CD4-positive, alpha-beta T cell (primary cell): ENCODE data around the gene TP53RK. TPM values are rescaled to one million over a fixed set of nuclear protein-coding genes. Genes with fewer than 3 reads are reported as not detected.

Source experiments
- ATAC-seq: fragments of 200-7000 bp; cut with Tn5 transposase; one replicate; pipeline ENCODE4 v1.10.0; 2022; ENCODE audit warnings: mild to moderate bottlenecking; ENCODE audit not compliant: poor library complexity
- CTCF ChIA-PET: fragments of 350-600 bp; sonication (Branson Sonifier 250); formaldehyde crosslinking; loops from one replicate; lab custom pipeline; 2021; ENCODE audit warnings: antibody characterized with exemption, inconsistent platforms; lab: Charles Lee
- POLR2A ChIA-PET: fragments of 350-600 bp; sonication (Branson Sonifier 250); formaldehyde crosslinking; loops from one replicate; lab custom pipeline; 2021; ENCODE audit warnings: antibody characterized with exemption, inconsistent platforms; lab: Charles Lee
- DNase-seq, 14 experiments: peaks; one replicate each; pipeline ENCODE4 v3.0.0-alpha.2; 2013 to 2020; ENCODE audit warnings: mixed read lengths in 2 of 14
- H3K27ac ChIP-seq, 2 donors: one replicate each; pipeline versions ENCODE4 v1.5.1 to v1.7.0; 2013; ENCODE audit warnings: low read length in 2 of 2, low read depth in 1 of 2, mild to moderate bottlenecking in 1 of 2
- H3K27me3 ChIP-seq, 2 experiments: 1 replicate in 1 of 2; 2 replicates in 1 of 2; pipeline versions ENCODE4 v1.6.1 to v1.7.0; 2013; ENCODE audit warnings: low read length in 2 of 2, control low read depth in 1 of 2, mild to moderate bottlenecking in 1 of 2, moderate library complexity in 1 of 2; ENCODE audit not compliant: insufficient read depth in 2 of 2, control insufficient read depth in 1 of 2
- H3K36me3 ChIP-seq: one replicate; pipeline ENCODE4 v1.6.1; 2013; ENCODE audit warnings: low read length, control low read depth; ENCODE audit not compliant: insufficient read depth
- H3K4me1 ChIP-seq: one replicate; pipeline ENCODE4 v1.6.1; 2013; ENCODE audit warnings: low read length, control low read depth; ENCODE audit not compliant: insufficient read depth
- H3K4me3 ChIP-seq: one replicate; pipeline ENCODE4 v1.5.1; 2013; ENCODE audit warnings: mild to moderate bottlenecking, low read length, moderate library complexity
- H3K9me3 ChIP-seq, 2 experiments: 1 replicate in 1 of 2; 2 replicates in 1 of 2; pipeline versions ENCODE4 v1.6.1 to v1.7.0; 2013; ENCODE audit warnings: low read length in 2 of 2, mild to moderate bottlenecking in 2 of 2, control low read depth in 1 of 2, moderate library complexity in 1 of 2; ENCODE audit not compliant: control insufficient read depth in 1 of 2, insufficient read depth in 1 of 2
- H3K27ac Mint-ChIP-seq: one replicate; pipeline ENCODE4 v1.8.0; 2020; ENCODE audit warnings: mixed read lengths
- H3K27me3 Mint-ChIP-seq: one replicate; pipeline ENCODE4 v1.8.0; 2021; ENCODE audit warnings: mixed read lengths
- H3K36me3 Mint-ChIP-seq: one replicate; pipeline ENCODE4 v1.8.0; 2021; ENCODE audit warnings: low read depth, mixed read lengths
- H3K4me1 Mint-ChIP-seq: one replicate; pipeline ENCODE4 v1.8.0; 2021; ENCODE audit warnings: low read depth, mixed read lengths
- H3K4me3 Mint-ChIP-seq: one replicate; pipeline ENCODE4 v1.8.0; 2020; ENCODE audit warnings: mild to moderate bottlenecking, mixed read lengths
- H3K9me3 Mint-ChIP-seq: one replicate; pipeline ENCODE4 v1.8.0; 2020; ENCODE audit warnings: mixed read lengths
- intact Hi-C, 2 experiments: fragments of 100-400 bp; cut with DNase I in 1 of 2; cut with micrococcal nuclease in 1 of 2; formaldehyde crosslinking; loops; one replicate each; pipeline versions ENCODE4 v1.15.1 to v1.9.0; 2023 to 2025; cut with DNase I, micrococcal nuclease
- total RNA-seq, 174 experiments: library from RNA in 2 of 174; stranded (reverse) in 2 of 174; gene quantifications; one replicate each; pipeline ENCODE4 v1.2.3 and lab custom pipeline; 2021 to 2026
- TF ChIP-seq, protein P1 (sequence below): fragments of 200-600 bp; IDR thresholded peaks from one replicate; pipeline ENCODE4 v1.8.0; 2022; ENCODE audit warnings: antibody characterized with exemption, mild to moderate bottlenecking

TP53RK gene
- total RNA-seq, 2 experiments from 2014 or later: 3.9 to 4.5 TPM

DNA sequence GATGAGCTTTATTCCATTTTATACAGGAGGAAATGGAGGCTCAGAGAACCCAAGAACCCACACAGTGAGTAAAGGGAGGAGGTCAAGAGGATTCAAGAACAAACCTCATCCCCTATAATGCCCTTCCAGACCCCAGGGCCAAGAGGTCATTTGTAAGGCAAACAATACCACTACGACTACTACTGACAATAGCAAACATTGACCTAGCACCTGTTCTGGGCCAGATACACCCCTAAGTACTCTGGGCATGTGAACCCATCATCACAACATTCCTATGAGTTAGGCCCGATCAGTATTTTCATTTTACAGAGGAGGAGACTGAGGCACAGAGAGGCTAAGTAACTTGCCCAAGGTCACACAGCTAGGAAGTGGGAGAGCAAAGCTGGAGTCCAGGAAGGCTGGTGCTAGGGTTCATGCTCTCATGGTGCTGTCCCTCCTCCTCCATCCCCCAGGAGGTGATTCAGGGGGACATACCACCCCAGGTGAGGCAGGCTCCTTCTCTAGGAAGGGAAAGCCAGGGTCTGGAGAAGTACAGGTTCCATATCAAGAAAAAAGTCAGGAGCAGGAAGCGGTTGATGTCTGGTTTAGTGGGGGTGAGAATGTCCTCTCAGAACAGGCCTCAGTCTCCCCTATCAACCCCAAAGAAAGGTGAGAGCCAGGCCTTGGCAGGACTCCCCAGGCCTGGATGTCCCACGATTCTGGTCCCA, 51.7 kb downstream of the TP53RK start:
- Mint-ChIP-seq H3K9me3 (no peaks in the 10 kb centered on the region), H3K4me3 (no peak overlapping the region), H3K27me3 (peaks cover 55% of the 10 kb centered on the region), H3K27ac (no peak overlapping the region), H3K4me1 (no peaks in the 10 kb centered on the region), H3K36me3 (no peaks in the 10 kb centered on the region)
- ATAC-seq (no peak), DNase-seq (no peak)
- ChIA-PET POLR2A (no interaction called here), CTCF (no interaction called here)
- intact Hi-C loops: no loop called here
- TF ChIP-seq, protein P1, sequence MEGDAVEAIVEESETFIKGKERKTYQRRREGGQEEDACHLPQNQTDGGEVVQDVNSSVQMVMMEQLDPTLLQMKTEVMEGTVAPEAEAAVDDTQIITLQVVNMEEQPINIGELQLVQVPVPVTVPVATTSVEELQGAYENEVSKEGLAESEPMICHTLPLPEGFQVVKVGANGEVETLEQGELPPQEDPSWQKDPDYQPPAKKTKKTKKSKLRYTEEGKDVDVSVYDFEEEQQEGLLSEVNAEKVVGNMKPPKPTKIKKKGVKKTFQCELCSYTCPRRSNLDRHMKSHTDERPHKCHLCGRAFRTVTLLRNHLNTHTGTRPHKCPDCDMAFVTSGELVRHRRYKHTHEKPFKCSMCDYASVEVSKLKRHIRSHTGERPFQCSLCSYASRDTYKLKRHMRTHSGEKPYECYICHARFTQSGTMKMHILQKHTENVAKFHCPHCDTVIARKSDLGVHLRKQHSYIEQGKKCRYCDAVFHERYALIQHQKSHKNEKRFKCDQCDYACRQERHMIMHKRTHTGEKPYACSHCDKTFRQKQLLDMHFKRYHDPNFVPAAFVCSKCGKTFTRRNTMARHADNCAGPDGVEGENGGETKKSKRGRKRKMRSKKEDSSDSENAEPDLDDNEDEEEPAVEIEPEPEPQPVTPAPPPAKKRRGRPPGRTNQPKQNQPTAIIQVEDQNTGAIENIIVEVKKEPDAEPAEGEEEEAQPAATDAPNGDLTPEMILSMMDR: no peak
- peaks cover 0 to 12% of the 10 kb centered on the region in 2 experiments for H3K27me3 ChIP-seq
- H3K4me3 ChIP-seq: no peak overlapping the region
- no peaks in the 10 kb centered on the region for H3K9me3 ChIP-seq
- no peaks in the 10 kb centered on the region for H3K4me1 ChIP-seq
- no peaks in the 10 kb centered on the region for H3K36me3 ChIP-seq
- no peak overlapping the region for H3K27ac ChIP-seq

DNA sequence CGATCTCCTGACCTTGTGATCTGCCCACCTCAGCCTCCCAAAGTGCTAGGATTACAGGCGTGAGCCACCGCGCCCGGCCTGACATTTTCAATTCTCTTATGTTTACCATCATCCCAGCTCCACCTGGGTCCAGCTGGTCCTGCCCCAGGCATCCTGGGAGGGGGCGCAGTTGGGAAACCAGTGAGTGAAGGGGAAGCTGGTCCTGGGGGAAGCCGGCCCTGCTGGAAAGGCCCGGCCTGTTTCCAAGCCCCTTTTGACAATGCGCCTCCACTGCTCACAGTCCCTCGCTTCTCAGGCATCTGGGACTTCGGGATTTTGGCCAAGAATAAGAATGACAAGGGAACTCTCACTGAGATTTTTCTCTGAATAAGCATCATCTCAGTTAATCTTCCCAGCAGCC, 52.2 kb downstream of the TP53RK start:
- intact Hi-C loops: no loop called here
- Mint-ChIP-seq H3K4me3 (no peak overlapping the region), H3K27me3 (peaks cover 54% of the 10 kb centered on the region), H3K36me3 (no peaks in the 10 kb centered on the region), H3K27ac (no peak overlapping the region), H3K9me3 (no peaks in the 10 kb centered on the region), H3K4me1 (no peaks in the 10 kb centered on the region)
- Histone ChIP-seq H3K4me1 (no peaks in the 10 kb centered on the region), H3K27ac (no peak overlapping the region), H3K36me3 (no peaks in the 10 kb centered on the region), H3K9me3 (no peaks in the 10 kb centered on the region), H3K4me3 (no peak overlapping the region), H3K27me3 (peaks cover 3 to 12% of the 10 kb centered on the region in 2 experiments)
- ChIA-PET POLR2A (no interaction called here), CTCF (no interaction called here)
- no peak for DNase-seq
- no peak for ATAC-seq
- TF ChIP-seq, protein P1: no peak

DNA sequence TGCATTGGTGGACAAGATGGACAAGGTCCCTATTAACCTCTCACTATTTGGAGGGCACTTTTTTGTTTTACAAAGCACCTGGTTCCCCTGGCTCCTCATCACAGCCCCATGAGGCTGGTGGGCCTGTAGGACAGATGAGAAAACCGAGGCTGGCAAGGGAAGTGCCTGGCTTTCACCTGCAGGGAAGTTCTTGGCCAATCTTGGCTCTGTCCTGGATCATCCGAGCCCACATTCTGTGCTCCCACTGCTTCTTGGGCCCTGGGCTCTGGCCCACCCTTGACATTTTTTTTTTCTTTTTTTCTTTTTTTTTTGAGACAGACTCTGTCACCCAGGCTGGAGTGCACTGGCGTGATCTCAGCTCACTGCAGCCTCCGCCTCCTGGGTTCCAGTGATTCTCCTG, 52.7 kb downstream of the TP53RK start:
- Mint-ChIP-seq H3K9me3 (no peaks in the 10 kb centered on the region), H3K4me3 (no peak overlapping the region), H3K27ac (no peak overlapping the region), H3K36me3 (no peaks in the 10 kb centered on the region), H3K27me3 (peaks cover 49% of the 10 kb centered on the region), H3K4me1 (no peaks in the 10 kb centered on the region)
- H3K4me1 ChIP-seq: no peaks in the 10 kb centered on the region
- H3K27ac ChIP-seq: no peak overlapping the region
- CTCF ChIA-PET: no interaction called here
- no peaks in the 10 kb centered on the region for H3K9me3 ChIP-seq
- POLR2A ChIA-PET: no interaction called here
- intact Hi-C loops: no loop called here
- H3K4me3 ChIP-seq: no peak overlapping the region
- ATAC-seq (no peak), DNase-seq (no peak)
- H3K36me3 ChIP-seq: no peaks in the 10 kb centered on the region
- peaks cover 5 to 12% of the 10 kb centered on the region in 2 experiments for H3K27me3 ChIP-seq
- TF ChIP-seq, protein P1: no peak
